SK-N-SH (cell line): ENCODE data around the gene SLC35D3. TPM values are rescaled to one million over a fixed set of nuclear protein-coding genes. Genes with fewer than 3 reads are reported as not detected.
A peak's percentile ranks its signal among the peaks of the same experiment; 100 is the strongest.

ENCODE experiments used
- CTCF ChIA-PET: fragments of 300-600, 350-600 bp; formaldehyde crosslinking; extraction: SDS; loops from one replicate; lab custom pipeline; 2021; lab: Yijun Ruan, JAX
- POLR2A ChIA-PET: fragments of 350-600 bp; sonication (Branson Sonifier 250); formaldehyde crosslinking; extraction: SDS; loops from one replicate; lab custom pipeline; 2020; ENCODE audit warnings: antibody characterized with exemption, inconsistent platforms; lab: Yijun Ruan, JAX
- DNase-seq: peaks from one replicate; pipeline ENCODE4 v3.0.0; 2012
- H2AFZ ChIP-seq: fragments of 200-600 bp; sonication (generic); 2 replicates; pipeline ENCODE4 v1.8.1; 2016; ENCODE audit warnings: antibody characterized with exemption, mild to moderate bottlenecking, low read depth
- H3F3A ChIP-seq: fragments of 200-600 bp; sonication (generic); replicated peaks from 2 replicates; pipeline ENCODE3; 2016; ENCODE audit warnings: antibody characterized with exemption, mild to moderate bottlenecking; ENCODE audit not compliant: insufficient read depth
- H3K27ac ChIP-seq, 2 experiments: fragments of 200-500 bp in 1 of 2; fragments of 200-600 bp in 1 of 2; sonication (Bioruptor generic) in 1 of 2; sonication (generic), shearing (Covaris generic) in 1 of 2; 2 replicates each; pipeline versions ENCODE4 v1.5.1 to v1.6.1; 2014 to 2016; ENCODE audit warnings: low read depth in 2 of 2, inconsistent platforms in 1 of 2, low read length in 1 of 2, mild to moderate bottlenecking in 1 of 2, mixed read lengths in 1 of 2
- H3K27me3 ChIP-seq: fragments of 200-600 bp; sonication (generic), shearing (Covaris generic); 2 replicates; pipeline ENCODE4 v1.6.1; 2016; ENCODE audit warnings: mixed run types; ENCODE audit not compliant: insufficient read depth
- H3K36me3 ChIP-seq, 2 experiments: fragments of 200-500 bp in 1 of 2; fragments of 200-600 bp in 1 of 2; sonication (Bioruptor generic) in 1 of 2; sonication (generic) in 1 of 2; replicated peaks in 1 of 2; 2 replicates each; pipeline versions ENCODE3 to v1.5.1; 2014 to 2016; ENCODE audit warnings: low read length in 1 of 2, mild to moderate bottlenecking in 1 of 2; ENCODE audit not compliant: insufficient read depth in 2 of 2, control insufficient read depth in 1 of 2
- H3K4me1 ChIP-seq, 2 experiments: fragments of 200-500 bp in 1 of 2; fragments of 200-600 bp in 1 of 2; sonication (Bioruptor generic) in 1 of 2; sonication (generic), shearing (Covaris generic) in 1 of 2; 2 replicates each; pipeline versions ENCODE4 v1.5.1 to v1.6.1; 2014 to 2016; ENCODE audit warnings: low read depth in 1 of 2, low read length in 1 of 2, mixed run types in 1 of 2; ENCODE audit not compliant: insufficient read depth in 2 of 2, control insufficient read depth in 1 of 2
- H3K4me2 ChIP-seq: fragments of 200-600 bp; sonication (generic), shearing (Covaris generic); 2 replicates; pipeline ENCODE4 v1.6.1; 2017; ENCODE audit warnings: mixed run types
- H3K4me3 ChIP-seq, 2 experiments: fragments of 200-500 bp in 1 of 2; fragments of 200-600 bp in 1 of 2; sonication (Bioruptor generic) in 1 of 2; sonication (generic), shearing (Covaris generic) in 1 of 2; 2 replicates each; pipeline versions ENCODE4 v1.5.1 to v1.8.1; 2014 to 2016; ENCODE audit warnings: low read depth in 2 of 2, inconsistent platforms in 1 of 2, low read length in 1 of 2, mild to moderate bottlenecking in 1 of 2, mixed read lengths in 1 of 2, moderate library complexity in 1 of 2
- H3K79me2 ChIP-seq: fragments of 200-600 bp; sonication (generic); 2 replicates; pipeline ENCODE4 v1.8.1; 2017; ENCODE audit warnings: mild to moderate bottlenecking; ENCODE audit not compliant: insufficient read depth
- H3K9ac ChIP-seq: fragments of 200-600 bp; sonication (generic); 2 replicates; pipeline ENCODE4 v1.6.1; 2017; ENCODE audit warnings: mixed run types
- H3K9me2 ChIP-seq: fragments of 200-600 bp; sonication (generic); 2 replicates; pipeline ENCODE4 v1.6.1; 2017; ENCODE audit warnings: mixed run types
- H3K9me3 ChIP-seq: fragments of 200-600 bp; sonication (generic); 2 replicates; pipeline ENCODE4 v1.6.1; 2017; ENCODE audit warnings: mixed run types, mild to moderate bottlenecking, moderate library complexity
- H4K20me1 ChIP-seq: fragments of 200-600 bp; sonication (generic); 2 replicates; pipeline ENCODE4 v1.6.1; 2017; ENCODE audit warnings: mild to moderate bottlenecking, mixed run types; ENCODE audit not compliant: insufficient read depth
- EP300 ChIP-seq, 2 experiments: IDR thresholded peaks; 2 replicates each; pipeline versions ENCODE4 v1.4.0 to v1.6.1; 2012; ENCODE audit warnings: borderline replicate concordance in 1 of 2, low read depth in 1 of 2, low read length in 1 of 2
- EZH2phosphoT487 ChIP-seq: fragments of 200-600 bp; sonication (generic); IDR thresholded peaks from 2 replicates; pipeline ENCODE4 v1.6.1; 2017; ENCODE audit warnings: low read depth, mixed run types, mild to moderate bottlenecking, antibody characterized with exemption, moderate library complexity, borderline replicate concordance
- GABPA ChIP-seq: IDR thresholded peaks from 2 replicates; pipeline ENCODE4 v1.4.0; 2012; ENCODE audit warnings: low read depth, mild to moderate bottlenecking
- GATA2 ChIP-seq: sonication (generic); formaldehyde crosslinking; IDR thresholded peaks from 2 replicates; pipeline ENCODE4 v1.5.0; 2020; ENCODE audit warnings: mild to moderate bottlenecking, missing genetic modification reagents
- JUND ChIP-seq: IDR thresholded peaks from 2 replicates; pipeline ENCODE4 v1.4.0; 2012
- MEF2A ChIP-seq: IDR thresholded peaks from 2 replicates; pipeline ENCODE4 v1.4.0; 2012; ENCODE audit warnings: low read depth, borderline replicate concordance
- NFIC ChIP-seq: IDR thresholded peaks from 2 replicates; pipeline ENCODE4 v1.4.0; 2012; ENCODE audit warnings: borderline replicate concordance
- PBX3 ChIP-seq: IDR thresholded peaks from 2 replicates; pipeline ENCODE4; 2012
- RAD21 ChIP-seq: IDR thresholded peaks from 2 replicates; pipeline ENCODE4 v1.6.1; 2012; ENCODE audit warnings: mild to moderate bottlenecking, low read length
- RCOR1 ChIP-seq: fragments of 150-350 bp; IDR thresholded peaks from 2 replicates; pipeline ENCODE4 v1.6.1; 2017; ENCODE audit warnings: antibody characterized with exemption, low read length
- SMC3 ChIP-seq: IDR thresholded peaks from 2 replicates; pipeline ENCODE4 v1.6.1; 2012; ENCODE audit warnings: low read depth, low read length, improper control_type of control experiment
- TEAD4 ChIP-seq: IDR thresholded peaks from 2 replicates; pipeline ENCODE4 v1.4.0; 2012; ENCODE audit warnings: mild to moderate bottlenecking, borderline replicate concordance; ENCODE audit not compliant: insufficient read depth
- WGBS: methylation state at CpG from one replicate; pipeline ENCODE4 v1.1.6; 2017; ENCODE audit warnings: low lambda C conversion rate; 5-methylcytosine and 5-hydroxymethylcytosine counted together
- polyA plus RNA-seq, 3 experiments: library from polyadenylated mRNA; depleted of rRNA; stranded (reverse); fragments of >200 nt; gene quantifications; 2 replicates each; pipeline ENCODE4 v1.2.3, GENCODE V29; 2012
- TF ChIP-seq, protein P1 (sequence below): fragments of 200-600 bp; sonication (generic); IDR thresholded peaks from 2 replicates; pipeline ENCODE4 v1.6.1; 2017; ENCODE audit warnings: antibody characterized with exemption, mild to moderate bottlenecking, moderate library complexity
- TF ChIP-seq, protein P2 (sequence below): IDR thresholded peaks from 2 replicates; pipeline ENCODE4 v1.4.0; 2012; ENCODE audit warnings: low read depth

The SLC35D3 gene
- polyA plus RNA-seq, 1 of the 3 experiments (the other 2 are of a cell fraction): 0.05 TPM

DNA sequence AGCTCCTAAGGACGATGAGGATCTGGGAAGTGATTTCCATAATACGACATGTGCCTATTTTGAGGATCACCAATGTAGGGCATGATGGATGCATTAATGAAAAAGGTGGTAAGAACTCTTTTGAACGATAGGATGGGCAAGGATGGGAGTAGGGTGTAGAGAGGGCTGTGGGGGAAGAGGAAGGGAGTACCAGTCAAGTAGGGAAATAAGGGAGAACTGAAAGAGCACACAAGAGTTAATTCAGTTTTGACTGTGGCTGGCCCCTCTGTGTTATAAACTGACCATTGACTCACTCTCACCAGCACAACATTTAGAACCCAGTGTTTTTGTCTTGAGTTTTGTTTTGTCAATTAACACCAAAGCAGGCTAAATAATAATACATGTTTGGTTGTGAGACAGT lies 33.0 kb downstream of the SLC35D3 start:
- H3F3A ChIP-seq: no peaks in the 10 kb centered on the region
- POLR2A ChIA-PET: interaction anchor here (1.6 kb wide), 1 partner anchor 33 kb away, joined by 3 read pairs; the partner anchor contains the start of gene SLC35D3
- no peaks in the 10 kb centered on the region for H4K20me1 ChIP-seq
- TF ChIP-seq EZH2phosphoT487 (no peak), TEAD4 (no peak), MEF2A (no peak), RCOR1 (no peak), GATA2 (CRISPR knock-in tag) (no peak), JUND (no peak), PBX3 (no peak), NFIC (no peak), RAD21 (no peak), SMC3 (no peak), GABPA (no peak), EP300 (IDR thresholded peaks at IDR 0.05; ENCODE audit: borderline replicate concordance in 1 of 2, low read depth in 1 of 2, low read length in 1 of 2) (no peak)
- TF ChIP-seq, protein P1, sequence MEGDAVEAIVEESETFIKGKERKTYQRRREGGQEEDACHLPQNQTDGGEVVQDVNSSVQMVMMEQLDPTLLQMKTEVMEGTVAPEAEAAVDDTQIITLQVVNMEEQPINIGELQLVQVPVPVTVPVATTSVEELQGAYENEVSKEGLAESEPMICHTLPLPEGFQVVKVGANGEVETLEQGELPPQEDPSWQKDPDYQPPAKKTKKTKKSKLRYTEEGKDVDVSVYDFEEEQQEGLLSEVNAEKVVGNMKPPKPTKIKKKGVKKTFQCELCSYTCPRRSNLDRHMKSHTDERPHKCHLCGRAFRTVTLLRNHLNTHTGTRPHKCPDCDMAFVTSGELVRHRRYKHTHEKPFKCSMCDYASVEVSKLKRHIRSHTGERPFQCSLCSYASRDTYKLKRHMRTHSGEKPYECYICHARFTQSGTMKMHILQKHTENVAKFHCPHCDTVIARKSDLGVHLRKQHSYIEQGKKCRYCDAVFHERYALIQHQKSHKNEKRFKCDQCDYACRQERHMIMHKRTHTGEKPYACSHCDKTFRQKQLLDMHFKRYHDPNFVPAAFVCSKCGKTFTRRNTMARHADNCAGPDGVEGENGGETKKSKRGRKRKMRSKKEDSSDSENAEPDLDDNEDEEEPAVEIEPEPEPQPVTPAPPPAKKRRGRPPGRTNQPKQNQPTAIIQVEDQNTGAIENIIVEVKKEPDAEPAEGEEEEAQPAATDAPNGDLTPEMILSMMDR: no peak
- TF ChIP-seq, protein P2, sequence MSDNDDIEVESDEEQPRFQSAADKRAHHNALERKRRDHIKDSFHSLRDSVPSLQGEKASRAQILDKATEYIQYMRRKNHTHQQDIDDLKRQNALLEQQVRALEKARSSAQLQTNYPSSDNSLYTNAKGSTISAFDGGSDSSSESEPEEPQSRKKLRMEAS: no peak
- H3K9ac ChIP-seq: no peak overlapping the region
- H3K4me3 ChIP-seq: no peak overlapping the region
- peaks cover 0 to 18% of the 10 kb centered on the region in 2 experiments; a peak in 3 of 4 replicates for H3K4me1 ChIP-seq
- H3K36me3 ChIP-seq: no peaks in the 10 kb centered on the region
- no peaks in the 10 kb centered on the region for H3K9me3 ChIP-seq
- WGBS: 66% methylated on average over 3 of the region's 3 CpGs
- no peak overlapping the region for H3K4me2 ChIP-seq
- CTCF ChIA-PET: interaction anchor here (1.3 to 1.5 kb wide), 2 partner anchors 33 to 76 kb away, joined by 3 read pairs; partner anchors contain the start of gene SLC35D3
- H3K27me3 ChIP-seq: no peaks in the 10 kb centered on the region
- H2AFZ ChIP-seq: no peak overlapping the region
- no peaks in the 10 kb centered on the region for H3K79me2 ChIP-seq
- no peaks in the 10 kb centered on the region for H3K9me2 ChIP-seq
- no peak for DNase-seq
- peak overlapping the region in 1 of 2 experiments; percentile 29; a peak in 1 of 4 replicates for H3K27ac ChIP-seq
